ENCODE results near the gene TAF11L8. TPM values are rescaled to one million over a fixed set of nuclear protein-coding genes. Genes with fewer than 3 reads are reported as not detected.
"Not testable (repeated sequence)": the region's sequence is repeated elsewhere in the genome, so short reads cannot be mapped to it uniquely, and the experiment has no call there.

TAF11L8 gene
- total RNA-seq (2014; rRNA removed), result not detected in 2 replicates
- not detected for polyA plus RNA-seq (2012)

- DNase-seq (ENCODE audit: low read depth), result not testable (repeated sequence)
These were observed at the start of gene TAF11L8 for GRCh38 chr5:17590860-17591259. TSS of gene TAF11L8 (minus strand) at chr5:17590960.

DNA sequence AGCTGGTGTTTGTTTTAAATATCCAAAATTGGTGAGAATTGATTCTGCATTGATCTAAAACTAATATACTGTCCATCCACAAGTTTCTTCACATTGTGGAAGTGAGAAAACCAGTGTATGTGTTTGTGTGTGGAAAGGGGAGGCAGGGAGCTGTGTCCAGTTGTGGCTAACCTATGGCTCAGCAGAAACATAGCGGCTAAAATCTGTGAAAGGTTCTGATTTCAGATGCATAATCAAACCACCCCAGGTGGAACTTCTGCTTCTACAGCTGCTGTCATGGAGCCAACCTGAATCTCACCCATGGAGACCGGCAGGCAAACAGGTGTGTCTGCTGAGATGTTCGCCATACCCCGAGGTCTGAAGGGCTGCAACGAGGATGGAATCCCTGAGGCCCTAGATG lies 43.4 kb upstream of the TAF11L8 start, which contains the start of gene TAF11L14:
Gene TAF11L14 (plus strand): TSS at position 301 of the 400 bp plus-strand sequence.
- no peak for DNase-seq (ENCODE audit: low read depth)

DNA sequence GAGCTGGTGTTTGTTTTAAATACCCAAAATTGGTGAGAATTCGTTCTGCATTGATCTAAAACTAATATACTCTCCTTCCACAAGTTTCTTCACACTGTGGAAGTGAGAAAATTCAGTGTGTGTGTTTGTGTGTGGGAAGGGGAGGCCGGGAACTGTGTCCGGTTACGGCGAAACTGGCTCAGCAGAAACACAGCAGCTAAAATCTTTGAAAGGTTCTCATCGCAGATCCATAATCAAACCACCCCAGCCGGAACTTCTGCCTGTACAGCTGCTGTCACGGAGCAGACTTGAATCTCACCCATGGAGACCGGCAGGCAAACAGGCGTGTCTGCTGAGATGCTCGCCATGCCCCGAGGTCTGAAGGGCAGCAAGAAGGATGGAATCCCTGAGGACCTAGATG lies 41.0 kb upstream of the TAF11L8 start, which contains the start of gene TAF11L13:
Gene TAF11L13 (plus strand): TSS at position 301 of the 400 bp plus-strand sequence.
- not testable (repeated sequence) for DNase-seq (ENCODE audit: low read depth)

GRCh38 chr5:17625686-17626085 lies 34.9 kb upstream of the TAF11L8 start:
- no peak for DNase-seq (ENCODE audit: low read depth)

GRCh38 chr5:17620627-17621026 lies 29.9 kb upstream of the TAF11L8 start:
- DNase-seq (ENCODE audit: low read depth), result no peak

- DNase-seq (ENCODE audit: low read depth), result no peak
These were observed 28.6 kb upstream of the TAF11L8 start for GRCh38 chr5:17619354-17619753.

DNA sequence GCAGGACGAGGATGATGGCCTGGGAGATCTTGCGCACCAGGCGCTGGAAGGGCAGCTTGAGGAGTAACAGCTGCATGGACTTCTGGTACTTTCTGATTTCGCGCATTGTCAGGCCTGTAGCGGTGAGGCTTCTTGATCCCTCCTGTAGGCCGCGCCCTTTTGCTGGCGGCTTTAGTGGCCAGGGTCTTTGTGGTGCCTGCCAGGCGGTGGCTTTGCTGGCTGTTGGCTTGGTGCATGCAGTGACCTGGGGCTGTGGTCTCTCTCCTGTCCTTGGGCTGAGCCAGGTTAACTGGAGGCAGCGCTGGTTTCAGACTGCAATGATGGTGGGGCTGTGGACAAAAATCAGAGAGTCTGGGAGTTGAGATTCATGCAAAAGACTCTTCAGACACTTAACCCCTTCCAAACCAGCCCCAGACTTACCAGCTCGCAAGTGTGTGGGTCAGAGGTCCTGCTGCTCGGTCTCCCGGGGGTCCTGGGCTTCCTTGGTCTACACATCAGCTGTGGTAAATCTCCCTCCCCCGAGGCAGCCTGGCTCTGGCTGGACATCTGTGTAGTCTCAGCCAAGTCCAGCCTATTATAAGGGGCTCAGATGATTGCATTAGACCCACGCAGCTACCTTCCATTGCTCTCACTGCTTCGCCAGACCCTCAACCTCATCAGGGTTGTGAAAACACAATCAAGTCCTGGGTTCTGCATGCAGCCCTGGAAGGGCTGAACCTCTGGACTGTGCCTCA lies 24.3 kb upstream of the TAF11L8 start:
- no peak for DNase-seq (ENCODE audit: low read depth)

DNA sequence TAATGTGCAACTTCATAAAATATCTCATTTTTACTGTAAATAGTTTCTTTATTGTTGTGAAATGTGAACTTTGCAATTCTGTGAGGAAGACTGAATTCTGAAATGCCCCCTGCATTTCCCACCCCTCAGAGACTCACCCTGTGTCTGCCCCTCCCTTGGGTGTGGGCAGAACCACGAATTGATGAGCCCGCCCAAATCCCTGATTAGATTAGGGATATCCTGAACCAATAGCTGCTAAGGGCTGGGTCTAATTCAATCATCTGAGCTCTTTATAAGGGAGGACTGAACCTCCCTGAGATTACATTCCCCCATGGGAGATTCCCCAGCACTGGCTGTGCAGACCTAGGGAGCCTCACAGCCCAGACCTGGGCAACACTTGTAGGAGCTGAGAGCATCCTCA lies 19.3 kb upstream of the TAF11L8 start, which contains the start of gene TAF11L12:
Gene TAF11L12 (plus strand): TSS at position 301 of the 400 bp plus-strand sequence.
- DNase-seq (ENCODE audit: low read depth), result not testable (repeated sequence)

DNA sequence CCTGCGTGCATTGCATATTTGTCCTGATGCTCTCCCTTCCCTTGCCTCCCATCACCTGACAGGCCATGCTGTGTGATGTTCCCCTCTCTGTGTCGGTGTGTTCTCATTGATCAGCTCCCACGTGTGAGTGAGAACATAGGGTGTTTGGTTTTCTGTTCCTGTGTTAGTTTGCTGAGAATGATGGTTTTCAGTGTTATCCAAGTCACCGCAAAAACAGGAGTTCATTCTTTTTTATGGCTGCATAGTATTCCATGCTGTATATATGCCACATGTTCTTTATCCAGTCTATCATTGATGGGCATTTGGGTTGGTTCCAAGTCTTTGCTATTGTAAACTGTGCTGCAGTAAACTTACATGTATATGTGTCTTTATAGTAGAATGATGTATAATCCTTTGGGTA lies 16.7 kb upstream of the TAF11L8 start:
- not testable (repeated sequence) for DNase-seq (ENCODE audit: low read depth)

DNA sequence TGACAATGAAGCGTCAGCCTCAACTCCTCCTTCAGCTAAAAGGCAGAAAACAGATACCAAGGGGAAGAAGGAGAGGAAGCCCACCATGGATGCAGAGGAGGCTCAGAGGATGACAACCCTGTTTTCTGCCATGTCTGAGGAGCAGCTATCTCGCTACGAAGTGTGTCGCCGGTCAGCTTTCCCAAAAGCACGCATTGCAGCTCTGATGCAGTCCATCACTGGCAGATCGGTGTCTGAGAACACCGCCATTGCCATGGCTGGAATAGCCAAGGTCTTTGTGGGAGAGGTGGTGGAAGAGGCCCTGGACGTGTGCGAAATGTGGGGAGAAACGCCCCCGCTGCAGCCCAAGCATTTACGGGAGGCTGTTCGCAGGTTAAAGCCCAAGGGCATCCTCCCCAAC lies 14.2 kb upstream of the TAF11L8 start:
- no peak for DNase-seq (ENCODE audit: low read depth)

DNA sequence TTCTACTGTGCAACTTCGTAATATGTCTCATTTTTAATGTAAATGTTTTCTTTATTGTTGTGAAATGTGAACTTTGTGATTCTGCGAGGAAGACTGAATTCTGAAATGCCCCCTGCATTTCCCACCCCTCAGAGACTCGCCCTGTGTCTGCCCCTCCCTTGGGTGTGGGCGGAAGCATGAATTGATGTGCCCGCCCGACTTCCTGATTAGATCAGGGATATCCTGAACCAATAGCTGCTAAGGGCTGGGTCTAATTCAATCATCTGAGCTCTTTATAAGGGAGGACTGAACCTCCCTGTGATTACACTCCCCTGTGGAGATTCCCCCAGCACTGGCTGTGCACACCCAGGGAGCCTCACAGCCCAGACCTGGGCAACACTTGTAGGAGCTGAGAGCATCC lies 13.1 kb upstream of the TAF11L8 start, which contains the start of gene TAF11L11:
Gene TAF11L11 (plus strand): TSS at position 304 of the 400 bp plus-strand sequence.
- DNase-seq (ENCODE audit: low read depth), result not testable (repeated sequence)

DNA sequence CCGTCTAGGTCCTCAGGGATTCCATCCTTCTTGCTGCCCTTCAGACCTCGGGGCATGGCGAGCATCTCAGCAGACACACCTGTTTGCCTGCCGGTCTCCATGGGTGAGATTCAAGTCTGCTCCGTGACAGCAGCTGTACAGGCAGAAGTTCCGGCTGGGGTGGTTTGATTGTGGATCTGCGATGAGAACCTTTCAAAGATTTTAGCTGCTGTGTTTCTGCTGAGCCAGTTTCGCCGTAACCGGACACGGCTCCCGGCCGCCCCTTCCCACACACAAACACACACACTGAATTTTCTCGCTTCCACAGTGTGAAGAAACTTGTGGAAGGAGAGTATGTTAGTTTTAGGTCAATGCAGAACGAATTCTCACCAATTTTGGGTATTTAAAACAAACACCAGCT lies 7.0 kb upstream of the TAF11L8 start, which contains the start of gene TAF11L10:
Gene TAF11L10 (minus strand): TSS at position 101 of the 400 bp plus-strand sequence.
- DNase-seq (ENCODE audit: low read depth), result not testable (repeated sequence)

- DNase-seq (ENCODE audit: low read depth), result not testable (repeated sequence)
These were observed 3.5 kb upstream of the TAF11L8 start, which contains the start of gene TAF11L9 for GRCh38 chr5:17594255-17594654. TSS of gene TAF11L9 (minus strand) at chr5:17594394.

GRCh38 chr5:17585658-17586057 lies 5.1 kb downstream of the TAF11L8 start, which contains the start of gene TAF11L7:
TSS of gene TAF11L7 (minus strand) at chr5:17585758.
- not testable (repeated sequence) for DNase-seq (ENCODE audit: low read depth)

Other genes starting within 250 kb of the TAF11L8 start
- gene TAF11L2, start 92.7 kb downstream of the TAF11L8 start, total RNA-seq (2014; rRNA removed), result not detected in 2 replicates
- gene TAF11L3, start 72.6 kb downstream of the TAF11L8 start, total RNA-seq (2014; rRNA removed), result not detected in 2 replicates
- not detected in 2 replicates for gene TAF11L4, start 69.2 kb downstream of the TAF11L8 start, total RNA-seq (2014; rRNA removed)
- not detected in 2 replicates for gene TAF11L5, start 65.7 kb downstream of the TAF11L8 start, total RNA-seq (2014; rRNA removed)
- not detected in 2 replicates for gene TAF11L6, start 62.3 kb downstream of the TAF11L8 start, total RNA-seq (2014; rRNA removed)
- gene TAF11L7, start 5.2 kb downstream of the TAF11L8 start, total RNA-seq (2014; rRNA removed), result not detected in 2 replicates
- gene TAF11L9, start 3.4 kb upstream of the TAF11L8 start, total RNA-seq (2014; rRNA removed), result not detected in 2 replicates
- gene TAF11L10, start 6.9 kb upstream of the TAF11L8 start, total RNA-seq (2014; rRNA removed), result not detected in 2 replicates
- not detected in 2 replicates for gene TAF11L11, start 13.2 kb upstream of the TAF11L8 start, total RNA-seq (2014; rRNA removed)
- gene TAF11L12, start 19.4 kb upstream of the TAF11L8 start, total RNA-seq (2014; rRNA removed), result not detected in 2 replicates
- gene TAF11L13, start 41.1 kb upstream of the TAF11L8 start, total RNA-seq (2014; rRNA removed), result not detected in 2 replicates
- not detected in 2 replicates for gene TAF11L14, start 43.5 kb upstream of the TAF11L8 start, total RNA-seq (2014; rRNA removed)

Data from LHCN-M2 (cell line).